Measurements from ENCODE around the gene MSI2.

The MSI2 gene

GRCh38 chr17:57259306-57259705, 3.0 kb downstream of the MSI2 start:
- H3K4me1 ChIP-seq (ENCODE audit: control insufficient read depth, low read length) = peaks cover 53% of the 10 kb centered on the region
- H3K36me3 ChIP-seq (ENCODE audit: control insufficient read depth, low read length) = peaks cover 70% of the 10 kb centered on the region
- H3K27me3 ChIP-seq (ENCODE audit: control insufficient read depth, low read length) = no peaks in the 10 kb centered on the region
- peaks cover 15% of the 10 kb centered on the region for H3F3A ChIP-seq (ENCODE audit: control insufficient read depth, insufficient read depth)
- peaks cover 76% of the 10 kb centered on the region for H3K79me2 ChIP-seq (ENCODE audit: control insufficient read depth, low read length)
- peak overlapping the region; percentile 82 for H3K27ac ChIP-seq (ENCODE audit: low read depth, low read length)
- 0 out of 2 replicates have a peak, but pooled peaks cover 4% of the 10 kb centered on the region for H4K20me1 ChIP-seq (ENCODE audit: control insufficient read depth, insufficient read depth, low read depth, low read length)
- H3K4me2 ChIP-seq (ENCODE audit: low read length) = peak overlapping the region; percentile 89
- peak overlapping the region; percentile 89 for H3K4me3 ChIP-seq (ENCODE audit: low read length)
- TF ChIP-seq EZH2phosphoT487 (IDR thresholded peaks at IDR 0.05; ENCODE audit: borderline replicate concordance, low read length) (no peak), CTCF (IDR thresholded peaks at IDR 0.05; ENCODE audit: low read depth, low read length, poor library complexity, severe bottlenecking) (no peak)
- no peaks in the 10 kb centered on the region for H3K9me3 ChIP-seq (ENCODE audit: control insufficient read depth, insufficient read depth, low read length)
- no peaks in the 10 kb centered on the region for H3K9me2 ChIP-seq (replicated peaks; ENCODE audit: control insufficient read depth, low read length)

GRCh38 chr17:57259817-57260216, 3.5 kb downstream of the MSI2 start:
- Histone ChIP-seq H3K4me3 (ENCODE audit: low read length) (peak overlapping the region; percentile 89), H3K36me3 (ENCODE audit: control insufficient read depth, low read length) (peaks cover 75% of the 10 kb centered on the region), H3K79me2 (ENCODE audit: control insufficient read depth, low read length) (peaks cover 81% of the 10 kb centered on the region), H3K4me2 (ENCODE audit: low read length) (peak overlapping the region; percentile 89), H3K27ac (ENCODE audit: low read depth, low read length) (peak overlapping the region; percentile 82), H3K9me3 (ENCODE audit: control insufficient read depth, insufficient read depth, low read length) (no peaks in the 10 kb centered on the region), H3K27me3 (ENCODE audit: control insufficient read depth, low read length) (no peaks in the 10 kb centered on the region), H3K9me2 (replicated peaks; ENCODE audit: control insufficient read depth, low read length) (no peaks in the 10 kb centered on the region), H3F3A (ENCODE audit: control insufficient read depth, insufficient read depth) (peaks cover 10% of the 10 kb centered on the region), H4K20me1 (ENCODE audit: control insufficient read depth, insufficient read depth, low read depth, low read length) (0 out of 2 replicates have a peak, but pooled peaks cover 4% of the 10 kb centered on the region), H3K4me1 (ENCODE audit: control insufficient read depth, low read length) (peaks cover 53% of the 10 kb centered on the region)
- no peak for TF ChIP-seq CTCF (IDR thresholded peaks at IDR 0.05; ENCODE audit: low read depth, low read length, poor library complexity, severe bottlenecking)
- no peak for TF ChIP-seq EZH2phosphoT487 (IDR thresholded peaks at IDR 0.05; ENCODE audit: borderline replicate concordance, low read length)

- no peak for TF ChIP-seq EZH2phosphoT487 (IDR thresholded peaks at IDR 0.05; ENCODE audit: borderline replicate concordance, low read length)
- H3K79me2 ChIP-seq (ENCODE audit: control insufficient read depth, low read length) = peaks cover 88% of the 10 kb centered on the region
- H3K4me3 ChIP-seq (ENCODE audit: low read length) = peak overlapping the region; percentile 89
- peak overlapping the region; percentile 89 for H3K4me2 ChIP-seq (ENCODE audit: low read length)
- H3K27ac ChIP-seq (ENCODE audit: low read depth, low read length) = peak overlapping the region; percentile 82
- no peaks in the 10 kb centered on the region for H3K9me3 ChIP-seq (ENCODE audit: control insufficient read depth, insufficient read depth, low read length)
- peaks cover 50% of the 10 kb centered on the region for H3K4me1 ChIP-seq (ENCODE audit: control insufficient read depth, low read length)
- no peaks in the 10 kb centered on the region for H3K27me3 ChIP-seq (ENCODE audit: control insufficient read depth, low read length)
- H3F3A ChIP-seq (ENCODE audit: control insufficient read depth, insufficient read depth) = peaks cover 4% of the 10 kb centered on the region
- H3K36me3 ChIP-seq (ENCODE audit: control insufficient read depth, low read length) = peaks cover 82% of the 10 kb centered on the region
- H4K20me1 ChIP-seq (ENCODE audit: control insufficient read depth, insufficient read depth, low read depth, low read length) = 0 out of 2 replicates have a peak, but pooled peaks cover 4% of the 10 kb centered on the region
- H3K9me2 ChIP-seq (replicated peaks; ENCODE audit: control insufficient read depth, low read length) = no peaks in the 10 kb centered on the region
These were observed 4.2 kb downstream of the MSI2 start for GRCh38 chr17:57260325-57261083.

- peaks cover 93% of the 10 kb centered on the region for H3K79me2 ChIP-seq (ENCODE audit: control insufficient read depth, low read length)
- H3K27ac ChIP-seq (ENCODE audit: low read depth, low read length) = peak overlapping the region; percentile 82
- no peaks in the 10 kb centered on the region for H3K9me2 ChIP-seq (replicated peaks; ENCODE audit: control insufficient read depth, low read length)
- peaks cover 88% of the 10 kb centered on the region for H3K36me3 ChIP-seq (ENCODE audit: control insufficient read depth, low read length)
- H3K4me3 ChIP-seq (ENCODE audit: low read length) = peak overlapping the region; percentile 89
- H3F3A ChIP-seq (ENCODE audit: control insufficient read depth, insufficient read depth) = no peaks in the 10 kb centered on the region
- H4K20me1 ChIP-seq (ENCODE audit: control insufficient read depth, insufficient read depth, low read depth, low read length) = 0 out of 2 replicates have a peak, but pooled peaks cover 4% of the 10 kb centered on the region
- no peak for TF ChIP-seq CTCF (IDR thresholded peaks at IDR 0.05; ENCODE audit: low read depth, low read length, poor library complexity, severe bottlenecking)
- TF ChIP-seq EZH2phosphoT487 (IDR thresholded peaks at IDR 0.05; ENCODE audit: borderline replicate concordance, low read length) = no peak
- H3K4me2 ChIP-seq (ENCODE audit: low read length) = peak overlapping the region; percentile 89
- no peaks in the 10 kb centered on the region for H3K27me3 ChIP-seq (ENCODE audit: control insufficient read depth, low read length)
- H3K9me3 ChIP-seq (ENCODE audit: control insufficient read depth, insufficient read depth, low read length) = no peaks in the 10 kb centered on the region
- peaks cover 46% of the 10 kb centered on the region for H3K4me1 ChIP-seq (ENCODE audit: control insufficient read depth, low read length)
These were observed 4.8 kb downstream of the MSI2 start for GRCh38 chr17:57261084-57261461.

All from DOHH2 (cell line).